Mesothelial cell of epicardium (in vitro differentiated cells): ENCODE data around the gene SUCLG2. TPM values are rescaled to one million over a fixed set of nuclear protein-coding genes. Genes with fewer than 3 reads are reported as not detected.

Experiments used
- DNase-seq, 2 experiments: peaks; one replicate each; pipeline ENCODE4 v3.0.0; 2021; ENCODE audit warnings: low spot score in 2 of 2; ENCODE audit not compliant: unreplicated experiment in 2 of 2
- H3K27ac Mint-ChIP-seq: 2 replicates; pipeline ENCODE4 v1.8.0; 2021; ENCODE audit warnings: mixed read lengths
- H3K27me3 Mint-ChIP-seq: 2 replicates; pipeline ENCODE4 v1.8.0; 2021; ENCODE audit warnings: low read depth, mixed read lengths
- H3K36me3 Mint-ChIP-seq: 2 replicates; pipeline ENCODE4 v1.8.0; 2021; ENCODE audit warnings: mixed read lengths
- H3K4me1 Mint-ChIP-seq: 2 replicates; pipeline ENCODE4 v1.8.0; 2021; ENCODE audit warnings: mixed read lengths
- H3K4me3 Mint-ChIP-seq: 2 replicates; pipeline ENCODE4 v1.8.0; 2021; ENCODE audit warnings: mild to moderate bottlenecking, moderate library complexity, mixed read lengths
- H3K9me3 Mint-ChIP-seq: 2 replicates; pipeline ENCODE4 v1.8.0; 2021; ENCODE audit warnings: mixed read lengths
- total RNA-seq: library from RNA; stranded (reverse); gene quantifications from 3 replicates; pipeline ENCODE4 v1.2.1, GENCODE V29; 2021
- TF ChIP-seq, protein P1 (sequence below): fragments of 200-600 bp; sonication (generic); IDR thresholded peaks from one replicate; pipeline ENCODE4 v1.5.0; 2021; ENCODE audit warnings: antibody characterized with exemption; ENCODE audit not compliant: unreplicated experiment

Gene SUCLG2
- total RNA-seq, 1 donor from 2014 or later, result 35.0 TPM

DNA sequence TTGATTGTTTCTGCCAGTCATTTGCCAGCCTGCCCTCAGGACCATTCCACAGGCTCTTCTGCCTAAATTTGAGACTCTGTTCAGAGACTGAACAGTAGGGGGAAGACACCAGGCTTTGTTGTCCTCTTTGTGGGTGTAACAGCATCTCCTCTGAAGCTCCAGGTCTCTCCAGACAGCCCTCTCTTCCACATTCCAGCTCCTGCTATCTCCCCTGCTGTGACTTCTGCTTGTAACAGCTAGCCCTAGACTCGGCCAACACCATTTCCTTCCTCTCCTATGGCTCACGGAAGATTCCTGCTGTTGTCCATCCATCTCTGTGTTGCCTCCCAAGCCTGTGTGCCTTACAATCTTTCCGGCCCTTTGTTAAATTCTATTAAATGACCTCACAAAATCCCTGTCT, 40.2 kb downstream of the SUCLG2 start:
- TF ChIP-seq, protein P1, sequence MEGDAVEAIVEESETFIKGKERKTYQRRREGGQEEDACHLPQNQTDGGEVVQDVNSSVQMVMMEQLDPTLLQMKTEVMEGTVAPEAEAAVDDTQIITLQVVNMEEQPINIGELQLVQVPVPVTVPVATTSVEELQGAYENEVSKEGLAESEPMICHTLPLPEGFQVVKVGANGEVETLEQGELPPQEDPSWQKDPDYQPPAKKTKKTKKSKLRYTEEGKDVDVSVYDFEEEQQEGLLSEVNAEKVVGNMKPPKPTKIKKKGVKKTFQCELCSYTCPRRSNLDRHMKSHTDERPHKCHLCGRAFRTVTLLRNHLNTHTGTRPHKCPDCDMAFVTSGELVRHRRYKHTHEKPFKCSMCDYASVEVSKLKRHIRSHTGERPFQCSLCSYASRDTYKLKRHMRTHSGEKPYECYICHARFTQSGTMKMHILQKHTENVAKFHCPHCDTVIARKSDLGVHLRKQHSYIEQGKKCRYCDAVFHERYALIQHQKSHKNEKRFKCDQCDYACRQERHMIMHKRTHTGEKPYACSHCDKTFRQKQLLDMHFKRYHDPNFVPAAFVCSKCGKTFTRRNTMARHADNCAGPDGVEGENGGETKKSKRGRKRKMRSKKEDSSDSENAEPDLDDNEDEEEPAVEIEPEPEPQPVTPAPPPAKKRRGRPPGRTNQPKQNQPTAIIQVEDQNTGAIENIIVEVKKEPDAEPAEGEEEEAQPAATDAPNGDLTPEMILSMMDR, result no peak
- Mint-ChIP-seq H3K27me3 (no peaks in the 10 kb centered on the region), H3K9me3 (peaks cover 7% of the 10 kb centered on the region), H3K4me3 (no peak overlapping the region), H3K4me1 (no peaks in the 10 kb centered on the region), H3K27ac (no peak overlapping the region), H3K36me3 (peaks cover 22% of the 10 kb centered on the region)
- DNase-seq, result no peak

- H3K4me3 Mint-ChIP-seq, result no peak overlapping the region
- H3K36me3 Mint-ChIP-seq, result peaks cover 27% of the 10 kb centered on the region
- TF ChIP-seq, protein P1, result no peak
- peaks cover 7% of the 10 kb centered on the region for H3K9me3 Mint-ChIP-seq
- H3K4me1 Mint-ChIP-seq, result no peaks in the 10 kb centered on the region
- H3K27me3 Mint-ChIP-seq, result no peaks in the 10 kb centered on the region
- H3K27ac Mint-ChIP-seq, result no peak overlapping the region
- DNase-seq, result no peak
These were observed 44.0 kb downstream of the SUCLG2 start for GRCh38 chr3:67610458-67610857.

- no peak overlapping the region for H3K27ac Mint-ChIP-seq
- H3K9me3 Mint-ChIP-seq, result peaks cover 7% of the 10 kb centered on the region
- H3K27me3 Mint-ChIP-seq, result no peaks in the 10 kb centered on the region
- H3K36me3 Mint-ChIP-seq, result peaks cover 27% of the 10 kb centered on the region
- TF ChIP-seq, protein P1, result no peak
- H3K4me1 Mint-ChIP-seq, result peaks cover 2% of the 10 kb centered on the region
- no peak for DNase-seq
- no peak overlapping the region for H3K4me3 Mint-ChIP-seq
These were observed 44.7 kb downstream of the SUCLG2 start for GRCh38 chr3:67609709-67610108.

DNA sequence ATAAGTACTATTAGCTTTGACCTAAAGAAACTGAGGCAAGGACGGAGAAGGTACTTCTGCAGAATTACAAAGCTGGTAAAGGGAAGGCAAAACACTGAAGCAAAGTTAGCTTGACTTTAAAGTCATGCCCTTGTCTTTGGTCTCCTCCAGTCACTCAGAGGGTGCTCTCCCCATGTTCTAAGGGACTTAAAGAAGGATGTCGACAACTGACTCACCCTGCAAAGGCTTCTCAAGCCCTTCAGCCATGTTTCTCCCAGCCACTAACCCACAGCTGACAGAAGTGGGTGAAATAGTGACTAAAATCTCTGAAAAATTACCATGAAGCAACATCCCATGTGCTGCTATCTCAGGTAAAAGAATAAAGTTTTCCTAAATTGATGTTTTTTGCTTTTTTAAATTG, 46.4 kb downstream of the SUCLG2 start:
- no peaks in the 10 kb centered on the region for H3K27me3 Mint-ChIP-seq
- peaks cover 6% of the 10 kb centered on the region for H3K4me1 Mint-ChIP-seq
- TF ChIP-seq, protein P1, result no peak
- peaks cover 7% of the 10 kb centered on the region for H3K9me3 Mint-ChIP-seq
- no peak overlapping the region for H3K27ac Mint-ChIP-seq
- DNase-seq, result no peak
- no peak overlapping the region for H3K4me3 Mint-ChIP-seq
- peaks cover 30% of the 10 kb centered on the region for H3K36me3 Mint-ChIP-seq

- Mint-ChIP-seq H3K9me3 (peaks cover 6% of the 10 kb centered on the region), H3K36me3 (peaks cover 24% of the 10 kb centered on the region), H3K27me3 (no peaks in the 10 kb centered on the region), H3K27ac (no peak overlapping the region), H3K4me1 (peaks cover 6% of the 10 kb centered on the region), H3K4me3 (no peak overlapping the region)
- no peak for DNase-seq
- TF ChIP-seq, protein P1, result no peak
These were observed 49.0 kb downstream of the SUCLG2 start for GRCh38 chr3:67605377-67605776.

GRCh38 chr3:67602816-67603215, 51.6 kb downstream of the SUCLG2 start:
- Mint-ChIP-seq H3K4me1 (peaks cover 6% of the 10 kb centered on the region), H3K36me3 (peaks cover 4% of the 10 kb centered on the region), H3K27ac (no peak overlapping the region), H3K4me3 (no peak overlapping the region), H3K27me3 (no peaks in the 10 kb centered on the region), H3K9me3 (no peaks in the 10 kb centered on the region)
- TF ChIP-seq, protein P1, result no peak
- no peak for DNase-seq
